ENCODE results near the gene ANKH. TPM values are rescaled to one million over a fixed set of nuclear protein-coding genes. Genes with fewer than 3 reads are reported as not detected.

ANKH gene
- total and polyA plus RNA-seq, 10 donors: 9.0 to 87.3 (median 46.7) TPM

DNA sequence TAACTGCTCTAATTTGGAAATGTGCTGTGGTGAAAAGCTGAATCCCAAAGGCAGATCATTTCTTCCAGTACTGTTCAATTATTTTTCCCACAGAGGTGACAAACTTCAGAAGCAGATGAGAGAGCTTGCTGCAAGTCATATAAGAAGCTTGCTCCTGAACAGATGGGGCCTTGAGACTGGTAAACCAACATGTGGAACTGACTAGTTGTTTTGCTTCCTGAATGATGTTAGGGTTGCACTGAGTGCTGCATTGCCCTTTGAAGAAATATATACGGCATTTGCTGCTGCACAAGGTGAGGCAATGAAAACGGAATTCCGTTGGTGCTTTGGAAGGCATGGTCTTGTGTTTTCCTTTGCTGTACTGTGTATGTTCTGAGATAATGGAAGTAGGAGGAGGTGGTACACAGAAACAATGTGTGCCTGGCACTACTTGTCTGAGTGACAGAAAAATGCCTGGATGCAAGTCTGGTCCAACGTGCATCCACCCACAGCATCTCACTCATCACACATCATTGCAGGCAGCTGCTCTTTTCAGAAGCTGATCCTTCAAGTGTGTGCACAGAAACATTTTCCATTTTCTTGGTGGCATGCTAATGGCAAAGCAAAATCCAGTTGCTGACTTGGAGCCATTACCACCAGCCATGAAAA, 76.9 kb downstream of the ANKH start:
- Histone ChIP-seq H3K9me3 (no peaks in the 10 kb centered on the region), H3K36me3 (peaks cover 0 to 6% (median 0%) of the 10 kb centered on the region in 6 donors), H3K27me3 (replicated peaks in 1 of 7) (no peaks in the 10 kb centered on the region), H3K27ac (no peak overlapping the region), H3K4me3 (no peak overlapping the region), H3K4me1 (peaks cover 0 to 3% (median 0%) of the 10 kb centered on the region in 6 donors)
- 40 to 93% (median 68%) methylated on average over 4 of the region's 4 CpGs for WGBS, 5 donors
- intact Hi-C loops (cut with DNase I; ENCODE audit: low total_unique reads): no loop called here
- DNase-seq: no peak
- TF ChIP-seq POLR2A (IDR thresholded peaks at IDR 0.05) (no peak), POLR2AphosphoS5 (IDR thresholded peaks at IDR 0.05) (no peak)
- TF ChIP-seq, protein P1, sequence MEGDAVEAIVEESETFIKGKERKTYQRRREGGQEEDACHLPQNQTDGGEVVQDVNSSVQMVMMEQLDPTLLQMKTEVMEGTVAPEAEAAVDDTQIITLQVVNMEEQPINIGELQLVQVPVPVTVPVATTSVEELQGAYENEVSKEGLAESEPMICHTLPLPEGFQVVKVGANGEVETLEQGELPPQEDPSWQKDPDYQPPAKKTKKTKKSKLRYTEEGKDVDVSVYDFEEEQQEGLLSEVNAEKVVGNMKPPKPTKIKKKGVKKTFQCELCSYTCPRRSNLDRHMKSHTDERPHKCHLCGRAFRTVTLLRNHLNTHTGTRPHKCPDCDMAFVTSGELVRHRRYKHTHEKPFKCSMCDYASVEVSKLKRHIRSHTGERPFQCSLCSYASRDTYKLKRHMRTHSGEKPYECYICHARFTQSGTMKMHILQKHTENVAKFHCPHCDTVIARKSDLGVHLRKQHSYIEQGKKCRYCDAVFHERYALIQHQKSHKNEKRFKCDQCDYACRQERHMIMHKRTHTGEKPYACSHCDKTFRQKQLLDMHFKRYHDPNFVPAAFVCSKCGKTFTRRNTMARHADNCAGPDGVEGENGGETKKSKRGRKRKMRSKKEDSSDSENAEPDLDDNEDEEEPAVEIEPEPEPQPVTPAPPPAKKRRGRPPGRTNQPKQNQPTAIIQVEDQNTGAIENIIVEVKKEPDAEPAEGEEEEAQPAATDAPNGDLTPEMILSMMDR (IDR thresholded peaks at IDR 0.05 in 8 of 11, conservative IDR thresholded peaks at IDR 0.05 in 3 of 11): no peak

DNA sequence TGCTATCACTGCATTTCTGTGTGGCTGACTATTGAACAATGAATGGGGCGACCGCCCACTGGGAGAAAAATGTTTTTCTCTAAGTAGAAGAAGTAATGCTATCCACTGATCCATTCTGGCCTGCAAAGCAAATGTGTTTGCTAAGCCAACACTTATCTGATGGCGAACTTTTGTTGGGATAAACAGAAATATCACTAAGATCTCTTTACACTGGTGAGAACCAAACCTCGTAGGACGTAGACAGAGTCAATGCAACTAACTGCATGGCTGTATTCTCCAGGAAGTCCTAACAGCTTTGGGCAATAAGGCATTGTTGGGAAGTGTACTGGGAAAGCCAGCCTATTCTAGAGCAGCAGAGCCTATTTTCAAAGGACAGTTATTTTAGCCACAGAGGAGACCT, 77.7 kb downstream of the ANKH start:
- Histone ChIP-seq H3K4me3 (no peak overlapping the region), H3K27ac (no peak overlapping the region), H3K27me3 (replicated peaks in 1 of 7) (no peaks in the 10 kb centered on the region), H3K4me1 (peaks cover 0 to 3% (median 0%) of the 10 kb centered on the region in 6 donors), H3K9me3 (no peaks in the 10 kb centered on the region), H3K36me3 (peaks cover 0 to 6% (median 0%) of the 10 kb centered on the region in 6 donors)
- WGBS, 5 donors: 91 to 99% (median 98%) methylated on average over 5 of the region's 5 CpGs
- TF ChIP-seq, protein P1 (IDR thresholded peaks at IDR 0.05 in 8 of 11, conservative IDR thresholded peaks at IDR 0.05 in 3 of 11): no peak
- TF ChIP-seq POLR2A (IDR thresholded peaks at IDR 0.05) (no peak), POLR2AphosphoS5 (IDR thresholded peaks at IDR 0.05) (no peak)
- intact Hi-C loops (cut with DNase I; ENCODE audit: low total_unique reads): no loop called here
- no peak for DNase-seq

DNA sequence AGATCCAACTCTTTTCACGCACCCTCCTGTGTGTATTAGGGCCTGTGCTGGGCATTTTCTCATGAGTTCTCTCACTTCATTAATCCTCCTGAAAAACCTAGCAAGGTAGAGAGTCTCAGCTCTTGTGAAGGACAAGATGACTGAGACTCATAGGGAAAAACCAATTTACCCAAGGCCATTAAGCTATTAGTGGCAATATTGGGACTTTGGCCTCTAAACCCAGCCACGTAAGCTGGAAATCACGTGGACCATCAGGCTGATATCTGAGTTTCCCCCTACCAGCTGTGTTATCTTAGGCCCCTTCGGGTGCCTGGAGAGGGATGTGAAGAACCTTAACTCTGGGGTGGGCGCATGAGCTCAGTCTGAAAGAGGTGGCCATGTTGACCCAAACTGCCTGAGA, 80.7 kb downstream of the ANKH start:
- no peak for DNase-seq
- 96 to 99% (median 98%) methylated on average over 5 of the region's 5 CpGs for WGBS, 5 donors

DNA sequence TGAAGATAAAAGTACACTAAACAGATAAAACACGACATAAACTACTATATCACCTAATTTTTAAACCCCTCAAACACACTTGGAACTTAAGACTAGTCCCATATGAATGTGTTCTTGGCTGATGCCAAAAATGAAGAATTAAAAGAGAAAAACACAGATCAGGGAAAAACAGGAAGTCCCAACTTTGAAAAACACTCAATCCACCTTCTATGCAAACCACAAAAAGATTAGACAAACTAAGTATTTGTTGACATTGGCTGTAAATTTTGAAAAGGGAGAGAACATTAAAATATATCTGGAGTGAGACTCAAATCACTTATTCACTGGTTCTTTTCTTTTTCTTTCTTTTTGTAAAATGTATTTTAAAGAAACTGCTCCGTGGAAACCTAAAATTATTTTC, 81.4 kb downstream of the ANKH start:
- Histone ChIP-seq H3K4me1 (peaks cover 0 to 6% (median 0%) of the 10 kb centered on the region in 6 donors), H3K27ac (no peak overlapping the region), H3K4me3 (no peak overlapping the region), H3K36me3 (no peaks in the 10 kb centered on the region), H3K9me3 (no peaks in the 10 kb centered on the region), H3K27me3 (replicated peaks in 1 of 7) (no peaks in the 10 kb centered on the region)
- WGBS, 5 donors: 73 to 82% (median 77%) methylated on average over 2 of the region's 2 CpGs
- DNase-seq: no peak
- TF ChIP-seq POLR2A (IDR thresholded peaks at IDR 0.05) (no peak), POLR2AphosphoS5 (IDR thresholded peaks at IDR 0.05) (no peak)
- TF ChIP-seq, protein P1 (IDR thresholded peaks at IDR 0.05 in 8 of 11, conservative IDR thresholded peaks at IDR 0.05 in 3 of 11): no peak
- intact Hi-C loops (cut with DNase I; ENCODE audit: low total_unique reads): no loop called here

More for the DNA sequence above, 80.7 kb downstream of the ANKH start:
- Histone ChIP-seq H3K27ac (no peak overlapping the region), H3K4me1 (peaks cover 0 to 6% (median 0%) of the 10 kb centered on the region in 6 donors), H3K4me3 (no peak overlapping the region), H3K36me3 (no peaks in the 10 kb centered on the region), H3K9me3 (no peaks in the 10 kb centered on the region), H3K27me3 (replicated peaks in 1 of 7) (no peaks in the 10 kb centered on the region)
- intact Hi-C loops (cut with DNase I; ENCODE audit: low total_unique reads): no loop called here
- no peak for TF ChIP-seq POLR2A (IDR thresholded peaks at IDR 0.05)
- TF ChIP-seq POLR2AphosphoS5 (IDR thresholded peaks at IDR 0.05): no peak
- TF ChIP-seq, protein P1 (IDR thresholded peaks at IDR 0.05 in 8 of 11, conservative IDR thresholded peaks at IDR 0.05 in 3 of 11): no peak
